Left kidney (tissue), 2 donors: ENCODE results near the gene IGSF9. TPM values are rescaled to one million over a fixed set of nuclear protein-coding genes. Genes with fewer than 3 reads are reported as not detected.
"Not testable (repeated sequence)": the region's sequence is repeated elsewhere in the genome, so short reads cannot be mapped to it uniquely, and the experiment has no call there.

Experiments used
- DNase-seq: peaks from one replicate; pipeline ENCODE4 v3.0.0-alpha.2; 2013
- polyA plus RNA-seq: library from polyadenylated mRNA; unstranded; fragments of 120-200 nt; gene quantifications from one replicate; pipeline ENCODE4 v1.2.1, GENCODE V29; 2013; ENCODE audit not compliant: insufficient read length

IGSF9 gene
- polyA plus RNA-seq, 1 donor = 15.6 TPM

- no peak for DNase-seq
These were observed 24.8 kb downstream of the IGSF9 start for GRCh38 chr1:159920651-159921050.

- no peak for DNase-seq
These were observed 25.2 kb downstream of the IGSF9 start for GRCh38 chr1:159920202-159920601.

GRCh38 chr1:159919236-159919865, 26.1 kb downstream of the IGSF9 start:
- DNase-seq = no peak

GRCh38 chr1:159918352-159919200, 26.8 kb downstream of the IGSF9 start:
- no peak for DNase-seq

- DNase-seq = no peak
These were observed 27.7 kb downstream of the IGSF9 start for GRCh38 chr1:159917533-159918351.

GRCh38 chr1:159916242-159917051, 29.0 kb downstream of the IGSF9 start:
- DNase-seq = no peak

- no peak for DNase-seq
These were observed 29.7 kb downstream of the IGSF9 start for GRCh38 chr1:159915571-159916241.

GRCh38 chr1:159914252-159915018, 31.0 kb downstream of the IGSF9 start:
- DNase-seq = no peak

- DNase-seq = no peak
These were observed 31.8 kb downstream of the IGSF9 start for GRCh38 chr1:159913451-159914192.

GRCh38 chr1:159911326-159912070, 33.9 kb downstream of the IGSF9 start:
- DNase-seq = no peak

- DNase-seq = no peak
These were observed 37.1 kb downstream of the IGSF9 start for GRCh38 chr1:159908031-159908940.

- no peak for DNase-seq
These were observed 38.5 kb downstream of the IGSF9 start for GRCh38 chr1:159906960-159907359.

GRCh38 chr1:159904036-159904435, 41.4 kb downstream of the IGSF9 start:
- not testable (repeated sequence) for DNase-seq

- no peak for DNase-seq
These were observed 42.9 kb downstream of the IGSF9 start for GRCh38 chr1:159902541-159902940.

GRCh38 chr1:159900755-159901360, 44.6 kb downstream of the IGSF9 start:
- DNase-seq = no peak

GRCh38 chr1:159900086-159900680, 45.2 kb downstream of the IGSF9 start, which contains the start of gene CFAP45:
Gene CFAP45, minus strand, starts transcription at chr1:159900165. Its CDS starts 67 bp downstream, at chr1:159900098.
- peak; percentile 88 for DNase-seq

GRCh38 chr1:159899634-159900033, 45.8 kb downstream of the IGSF9 start:
- not testable (repeated sequence) for DNase-seq
